Neural cell (in vitro differentiated cells): ENCODE results near the gene KIF6. TPM values are rescaled to one million over a fixed set of nuclear protein-coding genes. Genes with fewer than 3 reads are reported as not detected.

Experiments
- H2AFZ ChIP-seq: fragments of 200-600, 300-800 bp; sonication (generic), shearing (Covaris generic); 2 replicates; pipeline ENCODE4 v1.6.0; 2014; ENCODE audit warnings: low read depth, mild to moderate bottlenecking, antibody characterized with exemption, low read length, moderate library complexity
- H3F3A ChIP-seq: fragments of 200-600 bp; shearing (Covaris generic); 2 replicates; pipeline ENCODE4 v1.6.1; 2016; ENCODE audit warnings: mild to moderate bottlenecking, moderate library complexity, mixed read lengths, antibody characterized with exemption, low read length; ENCODE audit not compliant: insufficient read depth, poor library complexity, severe bottlenecking
- H3K27ac ChIP-seq: fragments of 200-600, 300-800 bp; sonication (generic), shearing (Covaris generic); 2 replicates; pipeline ENCODE4 v1.5.1; 2014; ENCODE audit warnings: mild to moderate bottlenecking, low read length, moderate library complexity
- H3K27me3 ChIP-seq: fragments of 300-800, 200-600 bp; sonication (generic), shearing (Covaris generic); 2 replicates; pipeline ENCODE4 v1.6.0; 2014; ENCODE audit warnings: mild to moderate bottlenecking, low read depth, low read length, moderate library complexity; ENCODE audit not compliant: insufficient read depth
- H3K36me3 ChIP-seq: fragments of 300-800, 200-600 bp; sonication (generic), shearing (Covaris generic); 2 replicates; pipeline ENCODE4 v1.5.1; 2014; ENCODE audit warnings: mild to moderate bottlenecking, antibody characterized with exemption, low read length, moderate library complexity; ENCODE audit not compliant: insufficient read depth
- H3K4me2 ChIP-seq: fragments of 300-800, 200-600 bp; sonication (generic), shearing (Covaris generic); 2 replicates; pipeline ENCODE4 v1.6.0; 2014; ENCODE audit warnings: mild to moderate bottlenecking, low read length
- H3K4me3 ChIP-seq: fragments of 300-800, 200-600 bp; sonication (generic), shearing (Covaris generic); 2 replicates; pipeline ENCODE4 v1.5.1; 2014; ENCODE audit warnings: mild to moderate bottlenecking, low read length, moderate library complexity
- H3K79me2 ChIP-seq: fragments of 200-600 bp; shearing (Covaris generic); replicated peaks from 2 replicates; pipeline ENCODE4 v1.6.0; 2014; ENCODE audit warnings: mild to moderate bottlenecking, low read length, moderate library complexity; ENCODE audit not compliant: insufficient read depth
- H3K9ac ChIP-seq: fragments of 300-800, 200-600 bp; sonication (generic), shearing (Covaris generic); 2 replicates; pipeline ENCODE4 v1.6.1; 2016; ENCODE audit warnings: mild to moderate bottlenecking, low read length, mixed read lengths
- H3K9me2 ChIP-seq: fragments of 200-600 bp; shearing (Covaris generic); 2 replicates; pipeline ENCODE4 v1.6.1; 2016; ENCODE audit warnings: mild to moderate bottlenecking, low read length, mixed read lengths; ENCODE audit not compliant: insufficient read depth
- H3K9me3 ChIP-seq: fragments of 200-600, 300-800 bp; sonication (generic), shearing (Covaris generic); 2 replicates; pipeline ENCODE4 v1.6.1; 2016; ENCODE audit warnings: mild to moderate bottlenecking, mixed run types, low read length, moderate library complexity, mixed read lengths
- H4K20me1 ChIP-seq: fragments of 200-600 bp; shearing (Covaris generic); 2 replicates; pipeline ENCODE4 v1.6.1; 2016; ENCODE audit warnings: mild to moderate bottlenecking, mixed run types; ENCODE audit not compliant: insufficient read depth
- EP300 ChIP-seq: fragments of 450-650 bp; conservative IDR thresholded peaks from 2 replicates; pipeline ENCODE4 v1.6.1; 2014; ENCODE audit warnings: antibody characterized with exemption, mild to moderate bottlenecking, moderate library complexity; ENCODE audit not compliant: poor library complexity, severe bottlenecking
- EZH2 ChIP-seq: fragments of 200-600, 300-800 bp; shearing (Covaris generic), sonication (generic); IDR thresholded peaks from 2 replicates; pipeline ENCODE4 v1.6.1; 2014; ENCODE audit warnings: antibody characterized with exemption, low read length, borderline replicate concordance, mild to moderate bottlenecking; ENCODE audit not compliant: insufficient read depth, poor library complexity, severe bottlenecking
- MXI1 ChIP-seq: fragments of 450-650 bp; conservative IDR thresholded peaks from 2 replicates; pipeline ENCODE4 v1.6.1; 2014; ENCODE audit warnings: antibody characterized with exemption, mild to moderate bottlenecking; ENCODE audit not compliant: poor library complexity, severe bottlenecking
- POLR2AphosphoS5 ChIP-seq: IDR thresholded peaks from 2 replicates; pipeline ENCODE4 v1.6.1; 2012
- RAD21 ChIP-seq: fragments of 450-650 bp; conservative IDR thresholded peaks from 2 replicates; pipeline ENCODE4 v1.6.1; 2014; ENCODE audit warnings: antibody characterized with exemption, mild to moderate bottlenecking, moderate library complexity
- SMC3 ChIP-seq: fragments of 450-650 bp; conservative IDR thresholded peaks from 2 replicates; pipeline ENCODE4 v1.6.1; 2014; ENCODE audit warnings: antibody characterized with exemption, mild to moderate bottlenecking, moderate library complexity; ENCODE audit not compliant: poor library complexity
- TAF1 ChIP-seq: IDR thresholded peaks from 2 replicates; pipeline ENCODE4 v1.6.1; 2012; ENCODE audit warnings: low read depth
- polyA plus RNA-seq: library from polyadenylated mRNA; depleted of rRNA; stranded (reverse); fragments of >200 nt; gene quantifications from 2 replicates; pipeline ENCODE4 v1.2.3, GENCODE V29; 2014
- TF ChIP-seq, protein P1 (sequence below): fragments of 450-650 bp; IDR thresholded peaks from 2 replicates; pipeline ENCODE4 v1.5.1; 2014; ENCODE audit warnings: antibody characterized with exemption, mild to moderate bottlenecking, moderate library complexity; ENCODE audit not compliant: poor library complexity, severe bottlenecking
- TF ChIP-seq, protein P2 (sequence below): IDR thresholded peaks from 2 replicates; pipeline ENCODE4 v1.6.1; 2012; ENCODE audit warnings: borderline replicate concordance

KIF6 gene
- polyA plus RNA-seq, 1 donor from 2014 or later: 2.1 TPM

DNA sequence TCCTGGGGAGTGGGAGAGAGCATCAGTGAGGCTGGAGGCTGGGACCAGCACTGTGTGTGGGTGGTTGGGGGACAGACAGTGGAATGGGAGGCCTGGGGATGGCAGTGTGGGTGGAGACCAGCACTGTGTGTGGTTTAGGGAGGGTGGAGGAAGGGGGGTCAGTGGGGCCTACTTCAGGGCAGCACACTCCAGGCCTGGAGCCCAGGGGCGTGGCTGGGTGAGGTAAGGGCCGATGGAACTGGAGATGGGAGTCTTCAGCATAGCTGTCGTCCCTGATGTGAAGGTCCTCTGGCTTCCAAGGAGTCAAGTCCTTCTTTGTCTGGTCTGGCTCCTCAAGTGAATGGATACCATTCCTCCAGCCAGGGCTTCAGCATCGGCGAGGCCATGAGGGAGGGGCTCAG is 429.6 kb downstream of the KIF6 start:
- H3F3A ChIP-seq: no peaks in the 10 kb centered on the region
- H3K4me3 ChIP-seq: no peak overlapping the region
- no peak overlapping the region for H3K4me2 ChIP-seq
- no peak overlapping the region for H3K27ac ChIP-seq
- H2AFZ ChIP-seq: no peak overlapping the region
- no peak overlapping the region for H3K9ac ChIP-seq
- H3K36me3 ChIP-seq: no peaks in the 10 kb centered on the region
- no peaks in the 10 kb centered on the region for H3K9me2 ChIP-seq
- H4K20me1 ChIP-seq: no peaks in the 10 kb centered on the region
- H3K27me3 ChIP-seq: no peaks in the 10 kb centered on the region
- no peaks in the 10 kb centered on the region for H3K9me3 ChIP-seq
- no peaks in the 10 kb centered on the region for H3K79me2 ChIP-seq
- TF ChIP-seq SMC3: no peak

DNA sequence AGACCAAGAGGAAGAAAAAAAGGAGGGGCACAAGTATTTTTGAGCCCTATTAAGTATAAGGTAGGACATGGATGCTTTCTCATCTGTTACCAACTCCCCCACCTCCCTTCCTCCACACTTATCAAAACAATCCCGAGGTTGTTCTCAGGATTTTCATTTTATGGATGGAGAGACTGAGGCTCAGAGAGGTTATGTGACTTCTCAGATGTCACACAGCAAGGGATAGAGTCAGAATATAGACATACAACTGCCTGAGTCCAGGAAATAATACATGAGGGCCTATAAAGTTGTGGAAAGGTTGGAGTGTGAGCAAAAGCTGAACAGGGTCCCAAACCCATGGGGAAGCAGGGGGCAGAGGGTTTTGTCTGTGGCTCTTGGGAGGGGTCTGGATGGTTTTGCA is 430.3 kb downstream of the KIF6 start:
- Histone ChIP-seq H3K27me3 (no peaks in the 10 kb centered on the region), H3K4me2 (no peak overlapping the region), H2AFZ (no peak overlapping the region), H4K20me1 (no peaks in the 10 kb centered on the region), H3K9me3 (no peaks in the 10 kb centered on the region), H3F3A (no peaks in the 10 kb centered on the region), H3K9me2 (no peaks in the 10 kb centered on the region), H3K27ac (no peak overlapping the region), H3K79me2 (no peaks in the 10 kb centered on the region), H3K36me3 (no peaks in the 10 kb centered on the region), H3K4me3 (no peak overlapping the region), H3K9ac (no peak overlapping the region)
- TF ChIP-seq RAD21 (no peak), TAF1 (no peak), POLR2AphosphoS5 (no peak), EP300 (no peak), MXI1 (no peak), EZH2 (no peak), SMC3 (no peak)
- TF ChIP-seq, protein P1, sequence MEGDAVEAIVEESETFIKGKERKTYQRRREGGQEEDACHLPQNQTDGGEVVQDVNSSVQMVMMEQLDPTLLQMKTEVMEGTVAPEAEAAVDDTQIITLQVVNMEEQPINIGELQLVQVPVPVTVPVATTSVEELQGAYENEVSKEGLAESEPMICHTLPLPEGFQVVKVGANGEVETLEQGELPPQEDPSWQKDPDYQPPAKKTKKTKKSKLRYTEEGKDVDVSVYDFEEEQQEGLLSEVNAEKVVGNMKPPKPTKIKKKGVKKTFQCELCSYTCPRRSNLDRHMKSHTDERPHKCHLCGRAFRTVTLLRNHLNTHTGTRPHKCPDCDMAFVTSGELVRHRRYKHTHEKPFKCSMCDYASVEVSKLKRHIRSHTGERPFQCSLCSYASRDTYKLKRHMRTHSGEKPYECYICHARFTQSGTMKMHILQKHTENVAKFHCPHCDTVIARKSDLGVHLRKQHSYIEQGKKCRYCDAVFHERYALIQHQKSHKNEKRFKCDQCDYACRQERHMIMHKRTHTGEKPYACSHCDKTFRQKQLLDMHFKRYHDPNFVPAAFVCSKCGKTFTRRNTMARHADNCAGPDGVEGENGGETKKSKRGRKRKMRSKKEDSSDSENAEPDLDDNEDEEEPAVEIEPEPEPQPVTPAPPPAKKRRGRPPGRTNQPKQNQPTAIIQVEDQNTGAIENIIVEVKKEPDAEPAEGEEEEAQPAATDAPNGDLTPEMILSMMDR: no peak
- TF ChIP-seq, protein P2, sequence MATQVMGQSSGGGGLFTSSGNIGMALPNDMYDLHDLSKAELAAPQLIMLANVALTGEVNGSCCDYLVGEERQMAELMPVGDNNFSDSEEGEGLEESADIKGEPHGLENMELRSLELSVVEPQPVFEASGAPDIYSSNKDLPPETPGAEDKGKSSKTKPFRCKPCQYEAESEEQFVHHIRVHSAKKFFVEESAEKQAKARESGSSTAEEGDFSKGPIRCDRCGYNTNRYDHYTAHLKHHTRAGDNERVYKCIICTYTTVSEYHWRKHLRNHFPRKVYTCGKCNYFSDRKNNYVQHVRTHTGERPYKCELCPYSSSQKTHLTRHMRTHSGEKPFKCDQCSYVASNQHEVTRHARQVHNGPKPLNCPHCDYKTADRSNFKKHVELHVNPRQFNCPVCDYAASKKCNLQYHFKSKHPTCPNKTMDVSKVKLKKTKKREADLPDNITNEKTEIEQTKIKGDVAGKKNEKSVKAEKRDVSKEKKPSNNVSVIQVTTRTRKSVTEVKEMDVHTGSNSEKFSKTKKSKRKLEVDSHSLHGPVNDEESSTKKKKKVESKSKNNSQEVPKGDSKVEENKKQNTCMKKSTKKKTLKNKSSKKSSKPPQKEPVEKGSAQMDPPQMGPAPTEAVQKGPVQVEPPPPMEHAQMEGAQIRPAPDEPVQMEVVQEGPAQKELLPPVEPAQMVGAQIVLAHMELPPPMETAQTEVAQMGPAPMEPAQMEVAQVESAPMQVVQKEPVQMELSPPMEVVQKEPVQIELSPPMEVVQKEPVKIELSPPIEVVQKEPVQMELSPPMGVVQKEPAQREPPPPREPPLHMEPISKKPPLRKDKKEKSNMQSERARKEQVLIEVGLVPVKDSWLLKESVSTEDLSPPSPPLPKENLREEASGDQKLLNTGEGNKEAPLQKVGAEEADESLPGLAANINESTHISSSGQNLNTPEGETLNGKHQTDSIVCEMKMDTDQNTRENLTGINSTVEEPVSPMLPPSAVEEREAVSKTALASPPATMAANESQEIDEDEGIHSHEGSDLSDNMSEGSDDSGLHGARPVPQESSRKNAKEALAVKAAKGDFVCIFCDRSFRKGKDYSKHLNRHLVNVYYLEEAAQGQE: no peak

DNA sequence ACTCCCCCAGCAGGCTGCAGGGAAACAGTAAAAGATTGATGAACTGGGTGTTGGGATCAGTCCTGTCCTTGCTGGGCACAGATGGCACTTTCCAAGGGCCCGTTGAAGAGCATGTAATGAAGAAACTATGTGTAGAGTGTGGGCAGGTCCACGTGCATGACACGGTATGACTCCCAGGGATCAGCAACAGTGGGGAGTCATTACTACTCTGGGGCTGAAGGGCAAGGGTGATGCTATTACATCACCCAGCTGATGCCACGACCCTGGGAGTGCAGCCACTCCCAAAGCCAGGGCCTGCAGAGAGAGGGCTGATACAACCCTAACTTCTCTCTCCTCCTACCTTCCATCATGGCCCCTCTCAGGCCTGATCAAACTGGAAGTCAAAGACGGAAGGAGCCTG is 431.1 kb downstream of the KIF6 start:
- Histone ChIP-seq H3K4me3 (no peak overlapping the region), H3K4me2 (no peak overlapping the region), H2AFZ (no peak overlapping the region), H3K9me3 (no peaks in the 10 kb centered on the region), H4K20me1 (no peaks in the 10 kb centered on the region), H3K79me2 (no peaks in the 10 kb centered on the region), H3K9ac (no peak overlapping the region), H3K27me3 (no peaks in the 10 kb centered on the region), H3K36me3 (no peaks in the 10 kb centered on the region), H3K9me2 (no peaks in the 10 kb centered on the region), H3F3A (no peaks in the 10 kb centered on the region), H3K27ac (no peak overlapping the region)
- TF ChIP-seq SMC3 (no peak), EP300 (no peak), MXI1 (no peak), TAF1 (no peak), RAD21 (no peak), POLR2AphosphoS5 (no peak), EZH2 (no peak)
- TF ChIP-seq, protein P2: no peak
- TF ChIP-seq, protein P1: no peak
